ENCODE data around the gene HOXD3. TPM values are rescaled to one million over a fixed set of nuclear protein-coding genes. Genes with fewer than 3 reads are reported as not detected.

The HOXD3 gene
- polyA plus RNA-seq, 3 donors = not detected

- Histone ChIP-seq H3K4me3 (replicated peaks in 1 of 3; ENCODE audit: low read depth in 2 of 3, low read length in 3 of 3) (no peak overlapping the region), H3K79me2 (ENCODE audit: insufficient read depth, low read length) (no peaks in the 10 kb centered on the region), H3K4me2 (replicated peaks; ENCODE audit: extremely low read depth, low read length, poor library complexity, severe bottlenecking) (no peak overlapping the region), H3K9ac (ENCODE audit: insufficient read depth, low read length, poor library complexity, severe bottlenecking) (no peak overlapping the region), H3K27ac (ENCODE audit: low read depth in 1 of 2, low read length in 2 of 2) (no peak overlapping the region), H3K36me3 (replicated peaks in 1 of 2; ENCODE audit: control insufficient read depth in 1 of 2, insufficient read depth in 2 of 2, low read length in 2 of 2) (no peaks in the 10 kb centered on the region), H4K20me1 (ENCODE audit: insufficient read depth, low read length) (no peaks in the 10 kb centered on the region), H3K9me3 (replicated peaks in 1 of 2; ENCODE audit: control insufficient read depth in 1 of 2, insufficient read depth in 1 of 2, low read length in 2 of 2) (peaks cover 4 to 24% of the 10 kb centered on the region in 2 donors), H2AFZ (ENCODE audit: insufficient read depth, low read depth, low read length, poor library complexity, severe bottlenecking) (no peak overlapping the region), H3K27me3 (ENCODE audit: control insufficient read depth in 2 of 2, insufficient read depth in 2 of 2, low read length in 2 of 2) (peaks cover 69 to 76% of the 10 kb centered on the region in 2 donors), H3K4me1 (ENCODE audit: control insufficient read depth in 1 of 2, insufficient read depth in 2 of 2, low read length in 2 of 2) (peaks cover 8 to 23% of the 10 kb centered on the region in 2 donors)
- TF ChIP-seq CTCF (IDR thresholded peaks at IDR 0.05) = no peak
- no CpG with 5 or more reads among the region's 1 CpG for WGBS (ENCODE audit: insufficient coverage)
- H3K9me3 Mint-ChIP-seq = peaks cover 0 to 25% (median 17%) of the 10 kb centered on the region in 7 donors
- DNase-seq = no peak
- peaks cover 72 to 88% (median 75%) of the 10 kb centered on the region in 3 donors for H3K27me3 Mint-ChIP-seq (ENCODE audit: low read depth in 3 of 3)
- peaks cover 5 to 6% of the 10 kb centered on the region in 2 donors for H3K36me3 Mint-ChIP-seq
- H3K4me1 Mint-ChIP-seq = peaks cover 19% of the 10 kb centered on the region
- intact Hi-C loops (cut with micrococcal nuclease) = no loop called here
- peak overlapping the region in 1 of 2 donors; percentile 41 for H3K4me3 Mint-ChIP-seq
- peak overlapping the region in 1 of 7 donors; percentile 8 for H3K27ac Mint-ChIP-seq
These were observed 35.2 kb downstream of the HOXD3 start for GRCh38 chr2:176192351-176192750.

GRCh38 chr2:176193048-176193447 lies 35.9 kb downstream of the HOXD3 start:
- H3K27ac Mint-ChIP-seq = no peak overlapping the region
- Histone ChIP-seq H3K4me2 (replicated peaks; ENCODE audit: extremely low read depth, low read length, poor library complexity, severe bottlenecking) (no peak overlapping the region), H3K4me1 (ENCODE audit: control insufficient read depth in 1 of 2, insufficient read depth in 2 of 2, low read length in 2 of 2) (peaks cover 2 to 17% of the 10 kb centered on the region in 2 donors), H3K27ac (ENCODE audit: low read depth in 1 of 2, low read length in 2 of 2) (no peak overlapping the region), H2AFZ (ENCODE audit: insufficient read depth, low read depth, low read length, poor library complexity, severe bottlenecking) (no peak overlapping the region), H3K79me2 (ENCODE audit: insufficient read depth, low read length) (no peaks in the 10 kb centered on the region), H3K4me3 (replicated peaks in 1 of 3; ENCODE audit: low read depth in 2 of 3, low read length in 3 of 3) (no peak overlapping the region), H3K27me3 (ENCODE audit: control insufficient read depth in 2 of 2, insufficient read depth in 2 of 2, low read length in 2 of 2) (peaks cover 64 to 69% of the 10 kb centered on the region in 2 donors), H3K9me3 (replicated peaks in 1 of 2; ENCODE audit: control insufficient read depth in 1 of 2, insufficient read depth in 1 of 2, low read length in 2 of 2) (peaks cover 4 to 17% of the 10 kb centered on the region in 2 donors), H4K20me1 (ENCODE audit: insufficient read depth, low read length) (no peaks in the 10 kb centered on the region), H3K9ac (ENCODE audit: insufficient read depth, low read length, poor library complexity, severe bottlenecking) (no peak overlapping the region), H3K36me3 (replicated peaks in 1 of 2; ENCODE audit: control insufficient read depth in 1 of 2, insufficient read depth in 2 of 2, low read length in 2 of 2) (no peaks in the 10 kb centered on the region)
- WGBS (ENCODE audit: insufficient coverage) = no CpG with 5 or more reads among the region's 1 CpG
- no peak for DNase-seq
- TF ChIP-seq CTCF (IDR thresholded peaks at IDR 0.05) = no peak
- H3K36me3 Mint-ChIP-seq = peaks cover 1 to 4% of the 10 kb centered on the region in 2 donors
- peak overlapping the region in 1 of 2 donors; percentile 16 for H3K4me3 Mint-ChIP-seq
- peaks cover 0 to 21% (median 13%) of the 10 kb centered on the region in 7 donors for H3K9me3 Mint-ChIP-seq
- peaks cover 12% of the 10 kb centered on the region for H3K4me1 Mint-ChIP-seq
- peaks cover 66 to 86% (median 71%) of the 10 kb centered on the region in 3 donors for H3K27me3 Mint-ChIP-seq (ENCODE audit: low read depth in 3 of 3)
- intact Hi-C loops (cut with micrococcal nuclease) = no loop called here

Measured in CD14-positive monocyte (primary cell).